ENCODE measurements around the gene ARHGAP29. TPM values are rescaled to one million over a fixed set of nuclear protein-coding genes. Genes with fewer than 3 reads are reported as not detected.

ARHGAP29 gene
- polyA plus RNA-seq, 4 donors, result 0.22 to 7.0 (median 3.6) TPM

DNA sequence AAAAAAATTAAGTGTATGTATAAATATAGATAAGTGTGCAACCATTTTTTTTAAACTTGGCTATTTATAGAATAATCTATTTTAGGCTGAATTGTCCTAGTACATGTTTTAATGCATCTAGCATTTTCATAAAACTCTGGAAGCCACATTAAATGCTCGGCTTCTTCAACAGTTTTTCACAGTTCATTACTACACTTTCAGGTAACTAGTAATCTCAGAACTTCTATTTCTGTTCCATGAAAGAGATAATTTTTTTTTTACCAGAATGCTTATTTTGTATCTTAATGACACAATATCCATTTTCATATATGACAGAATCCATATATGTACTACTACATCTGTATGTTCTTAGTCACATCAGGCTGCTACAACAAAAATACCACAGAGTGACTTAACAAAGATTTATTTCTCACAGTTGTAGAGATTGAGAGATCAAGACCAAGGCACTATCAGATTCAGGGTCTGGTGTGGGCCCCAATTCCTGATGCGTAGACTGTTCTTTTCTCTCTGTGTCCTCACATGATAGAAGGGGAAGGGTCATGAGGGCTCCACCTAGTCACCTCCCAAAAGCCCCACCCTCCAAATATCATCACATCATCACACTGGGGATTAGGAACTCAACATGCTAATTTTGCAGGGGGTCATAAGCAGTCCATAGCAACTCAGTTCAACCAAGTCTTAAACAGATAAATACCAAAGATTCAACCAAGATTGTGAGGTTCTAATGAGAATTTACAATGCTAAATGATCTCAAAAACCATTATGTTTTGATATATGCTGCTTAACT is 43.1 kb downstream of the ARHGAP29 start:
- H3K27me3 ChIP-seq (ENCODE audit: control insufficient read depth in 3 of 3, insufficient read depth in 3 of 3, low read length in 3 of 3), result no peaks in the 10 kb centered on the region
- no peak overlapping the region for H3K4me3 ChIP-seq (ENCODE audit: low read depth in 1 of 3, low read length in 3 of 3)
- no peak overlapping the region for H3K27ac ChIP-seq (ENCODE audit: low read depth in 1 of 3, low read length in 2 of 3)
- WGBS, 3 donors, result 84 to 98% (median 97%) methylated on average over 2 of the region's 2 CpGs
- FAIRE-seq (no peak), DNase-seq (no peak)
- H3K36me3 ChIP-seq (ENCODE audit: control insufficient read depth in 3 of 3, insufficient read depth in 2 of 3, low read depth in 1 of 3, low read length in 3 of 3), result no peaks in the 10 kb centered on the region
- H3K4me1 ChIP-seq (ENCODE audit: control insufficient read depth in 3 of 3, insufficient read depth in 2 of 3, low read depth in 1 of 3, low read length in 2 of 3), result no peaks in the 10 kb centered on the region
- no peaks in the 10 kb centered on the region for H3K9me3 ChIP-seq (ENCODE audit: control insufficient read depth in 2 of 2, insufficient read depth in 1 of 2, low read depth in 1 of 2, low read length in 1 of 2)

DNA sequence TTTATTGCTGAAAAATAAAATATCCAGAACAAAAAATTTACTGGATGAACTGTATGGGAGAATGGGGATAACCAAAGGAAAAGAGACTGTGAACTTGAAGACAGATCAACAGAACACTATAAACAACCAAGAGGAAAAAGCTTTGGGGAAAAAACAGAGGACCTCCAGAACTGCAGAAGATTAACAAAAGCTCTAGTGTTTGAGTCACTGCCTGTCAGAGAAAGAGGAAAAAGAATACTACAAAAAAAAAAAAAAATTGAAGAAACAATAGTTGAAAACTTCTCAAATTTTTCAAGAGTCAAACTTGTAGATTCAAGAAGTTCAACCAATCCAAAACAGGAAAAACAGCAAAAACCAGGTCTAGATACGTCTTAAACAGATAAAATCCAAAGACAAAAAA is 44.3 kb downstream of the ARHGAP29 start:
- FAIRE-seq, result no peak
- no peak overlapping the region for H3K4me3 ChIP-seq (ENCODE audit: low read depth in 1 of 3, low read length in 3 of 3)
- WGBS, 3 donors, result 73 to 81% (median 80%) methylated on average over 1 of the region's 1 CpG
- no peaks in the 10 kb centered on the region for H3K4me1 ChIP-seq (ENCODE audit: control insufficient read depth in 3 of 3, insufficient read depth in 2 of 3, low read depth in 1 of 3, low read length in 2 of 3)
- no peaks in the 10 kb centered on the region for H3K9me3 ChIP-seq (ENCODE audit: control insufficient read depth in 2 of 2, insufficient read depth in 1 of 2, low read depth in 1 of 2, low read length in 1 of 2)
- no peak overlapping the region for H3K27ac ChIP-seq (ENCODE audit: low read depth in 1 of 3, low read length in 2 of 3)
- H3K36me3 ChIP-seq (ENCODE audit: control insufficient read depth in 3 of 3, insufficient read depth in 2 of 3, low read depth in 1 of 3, low read length in 3 of 3), result no peaks in the 10 kb centered on the region
- no peaks in the 10 kb centered on the region for H3K27me3 ChIP-seq (ENCODE audit: control insufficient read depth in 3 of 3, insufficient read depth in 3 of 3, low read length in 3 of 3)
- no peak for DNase-seq

DNA sequence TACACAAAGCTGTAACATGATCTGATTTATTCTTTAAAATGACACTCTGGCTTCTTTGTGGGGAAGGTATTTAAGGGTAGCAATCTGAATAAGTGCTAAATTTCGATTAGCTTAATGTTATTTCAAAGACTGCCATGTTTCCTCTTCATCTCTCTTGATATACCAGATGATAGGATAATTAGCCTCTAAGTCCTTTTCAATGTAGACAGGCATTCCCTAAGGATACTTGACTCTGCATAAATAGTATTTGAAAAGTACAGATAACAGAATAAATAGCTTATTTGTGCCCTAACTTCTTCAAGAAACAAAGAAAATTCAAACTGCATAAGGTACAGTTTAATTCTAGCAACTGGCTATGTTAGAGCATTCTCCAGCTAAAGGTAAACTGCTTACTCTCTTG is 46.2 kb downstream of the ARHGAP29 start:
- H3K9me3 ChIP-seq (ENCODE audit: control insufficient read depth in 2 of 2, insufficient read depth in 1 of 2, low read depth in 1 of 2, low read length in 1 of 2), result no peaks in the 10 kb centered on the region
- no peaks in the 10 kb centered on the region for H3K4me1 ChIP-seq (ENCODE audit: control insufficient read depth in 3 of 3, insufficient read depth in 2 of 3, low read depth in 1 of 3, low read length in 2 of 3)
- H3K27ac ChIP-seq (ENCODE audit: low read depth in 1 of 3, low read length in 2 of 3), result no peak overlapping the region
- DNase-seq (no peak), FAIRE-seq (no peak)
- WGBS, 3 donors, result 50 to 77% (median 61%) methylated on average over 1 of the region's 1 CpG
- H3K27me3 ChIP-seq (ENCODE audit: control insufficient read depth in 3 of 3, insufficient read depth in 3 of 3, low read length in 3 of 3), result no peaks in the 10 kb centered on the region
- no peaks in the 10 kb centered on the region for H3K36me3 ChIP-seq (ENCODE audit: control insufficient read depth in 3 of 3, insufficient read depth in 2 of 3, low read depth in 1 of 3, low read length in 3 of 3)
- no peak overlapping the region for H3K4me3 ChIP-seq (ENCODE audit: low read depth in 1 of 3, low read length in 3 of 3)

DNA sequence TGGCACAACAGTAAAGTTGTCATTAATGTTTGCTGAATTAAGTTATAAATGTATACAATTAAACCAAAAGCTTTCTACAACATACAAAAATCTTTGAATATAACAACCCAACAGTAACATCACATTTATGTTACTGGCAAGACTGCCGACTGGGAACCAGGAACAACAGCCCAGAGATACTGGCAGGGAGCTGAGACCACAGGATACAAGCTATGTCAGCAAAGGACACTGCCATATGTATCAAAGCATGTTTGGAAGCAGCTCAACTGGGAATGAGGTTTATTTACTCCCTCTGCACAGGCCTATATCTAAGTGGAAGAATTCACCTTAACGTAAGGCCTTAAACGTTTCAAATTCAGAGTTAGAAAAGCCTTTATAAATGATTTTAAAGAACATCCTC is 50.4 kb downstream of the ARHGAP29 start:
- no peaks in the 10 kb centered on the region for H3K4me1 ChIP-seq (ENCODE audit: control insufficient read depth in 3 of 3, insufficient read depth in 2 of 3, low read depth in 1 of 3, low read length in 2 of 3)
- no peak for DNase-seq
- H3K36me3 ChIP-seq (ENCODE audit: control insufficient read depth in 3 of 3, insufficient read depth in 2 of 3, low read depth in 1 of 3, low read length in 3 of 3), result no peaks in the 10 kb centered on the region
- H3K27me3 ChIP-seq (ENCODE audit: control insufficient read depth in 3 of 3, insufficient read depth in 3 of 3, low read length in 3 of 3), result no peaks in the 10 kb centered on the region
- H3K27ac ChIP-seq (ENCODE audit: low read depth in 1 of 3, low read length in 2 of 3), result no peak overlapping the region
- no peak for FAIRE-seq
- WGBS, 3 donors, result 86 to 90% (median 90%) methylated on average over 3 of the region's 3 CpGs
- H3K4me3 ChIP-seq (ENCODE audit: low read depth in 1 of 3, low read length in 3 of 3), result no peak overlapping the region
- H3K9me3 ChIP-seq (ENCODE audit: control insufficient read depth in 2 of 2, insufficient read depth in 1 of 2, low read depth in 1 of 2, low read length in 1 of 2), result no peaks in the 10 kb centered on the region

DNA sequence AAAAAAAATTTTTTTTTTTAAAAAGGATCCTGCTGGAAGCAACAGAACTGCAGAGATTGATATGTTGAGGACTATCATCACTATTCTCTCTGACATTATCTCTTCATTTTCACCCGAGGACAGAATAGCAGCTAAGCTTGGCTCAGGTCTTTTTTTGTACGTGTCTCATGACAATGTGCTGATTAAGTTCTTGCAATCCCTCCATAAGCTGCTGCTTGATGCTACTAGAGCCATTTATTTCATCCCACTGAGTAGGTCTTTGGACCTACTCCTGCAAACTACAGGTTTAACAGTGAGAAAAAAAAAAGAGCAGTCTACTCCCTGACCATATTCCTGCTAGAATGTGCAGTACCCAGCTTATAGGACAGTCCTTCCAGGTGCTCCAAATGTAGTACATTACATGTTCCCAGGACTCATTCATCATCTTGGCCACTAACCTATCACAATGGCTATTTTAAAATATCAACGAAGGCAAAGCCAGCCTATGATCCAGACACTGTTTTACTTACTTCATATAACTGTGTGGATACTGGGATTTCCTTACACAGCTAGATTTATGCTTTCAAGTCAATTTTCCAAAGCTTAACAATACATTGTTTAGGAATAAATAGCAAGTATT is 54.1 kb downstream of the ARHGAP29 start:
- Histone ChIP-seq H3K4me3 (ENCODE audit: low read depth in 1 of 3, low read length in 3 of 3) (no peak overlapping the region), H3K4me1 (ENCODE audit: control insufficient read depth in 3 of 3, insufficient read depth in 2 of 3, low read depth in 1 of 3, low read length in 2 of 3) (no peaks in the 10 kb centered on the region), H3K27me3 (ENCODE audit: control insufficient read depth in 3 of 3, insufficient read depth in 3 of 3, low read length in 3 of 3) (no peaks in the 10 kb centered on the region), H3K9me3 (ENCODE audit: control insufficient read depth in 2 of 2, insufficient read depth in 1 of 2, low read depth in 1 of 2, low read length in 1 of 2) (no peaks in the 10 kb centered on the region), H3K36me3 (ENCODE audit: control insufficient read depth in 3 of 3, insufficient read depth in 2 of 3, low read depth in 1 of 3, low read length in 3 of 3) (no peaks in the 10 kb centered on the region), H3K27ac (ENCODE audit: low read depth in 1 of 3, low read length in 2 of 3) (no peak overlapping the region)
- FAIRE-seq (no peak), DNase-seq (no peak)
- WGBS, 3 donors, result 70 to 79% (median 74%) methylated on average over 3 of the region's 3 CpGs

DNA sequence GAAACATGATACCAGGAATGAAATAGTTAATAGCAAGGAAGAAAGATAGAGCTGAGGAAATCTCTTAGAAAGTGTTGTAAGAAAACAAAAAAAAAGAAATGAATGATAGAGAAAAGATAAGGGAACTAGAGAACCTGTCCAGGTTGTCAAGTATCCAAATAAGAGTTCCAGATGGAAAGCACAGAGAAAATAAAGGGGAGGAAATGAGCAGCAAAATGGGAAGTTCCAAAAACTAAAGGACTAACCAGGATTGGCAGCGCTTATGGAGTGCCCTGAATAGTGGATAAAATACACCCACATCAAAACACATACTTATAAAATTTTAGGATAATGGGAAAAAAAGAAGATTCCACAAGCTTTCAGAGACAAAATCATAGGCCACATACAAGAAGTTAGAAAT is 55.2 kb downstream of the ARHGAP29 start:
- DNase-seq (no peak), FAIRE-seq (no peak)
- no peaks in the 10 kb centered on the region for H3K36me3 ChIP-seq (ENCODE audit: control insufficient read depth in 3 of 3, insufficient read depth in 2 of 3, low read depth in 1 of 3, low read length in 3 of 3)

DNA sequence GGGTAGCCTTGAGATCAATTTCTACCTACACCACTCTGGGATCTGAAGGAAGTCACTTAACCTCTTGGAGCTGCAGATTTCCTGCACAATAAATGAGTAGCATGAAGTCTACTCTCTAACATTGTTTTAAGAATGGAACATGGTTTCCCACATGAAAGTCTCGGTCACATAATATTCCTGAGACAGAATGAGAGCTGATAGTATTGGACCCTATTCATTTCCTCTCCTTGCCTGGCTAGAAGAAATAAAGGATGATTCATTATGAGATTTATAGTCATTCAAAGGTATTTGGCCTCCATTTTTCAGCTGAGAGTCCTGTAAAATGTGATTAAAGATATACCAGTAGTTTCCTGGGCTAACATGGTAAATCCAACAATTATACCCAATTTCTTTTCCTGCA is 56.7 kb downstream of the ARHGAP29 start:
- FAIRE-seq, result no peak
- Histone ChIP-seq H3K9me3 (ENCODE audit: control insufficient read depth in 2 of 2, insufficient read depth in 1 of 2, low read depth in 1 of 2, low read length in 1 of 2) (no peaks in the 10 kb centered on the region), H3K27me3 (ENCODE audit: control insufficient read depth in 3 of 3, insufficient read depth in 3 of 3, low read length in 3 of 3) (no peaks in the 10 kb centered on the region), H3K27ac (ENCODE audit: low read depth in 1 of 3, low read length in 2 of 3) (no peak overlapping the region), H3K36me3 (ENCODE audit: control insufficient read depth in 3 of 3, insufficient read depth in 2 of 3, low read depth in 1 of 3, low read length in 3 of 3) (no peaks in the 10 kb centered on the region), H3K4me1 (ENCODE audit: control insufficient read depth in 3 of 3, insufficient read depth in 2 of 3, low read depth in 1 of 3, low read length in 2 of 3) (no peaks in the 10 kb centered on the region), H3K4me3 (ENCODE audit: low read depth in 1 of 3, low read length in 3 of 3) (no peak overlapping the region)
- 81 to 96% (median 85%) methylated on average over 1 of the region's 1 CpG for WGBS, 3 donors
- DNase-seq, result no peak

More for the DNA sequence above, 55.2 kb downstream of the ARHGAP29 start:
- Histone ChIP-seq H3K4me1 (ENCODE audit: control insufficient read depth in 3 of 3, insufficient read depth in 2 of 3, low read depth in 1 of 3, low read length in 2 of 3) (no peaks in the 10 kb centered on the region), H3K27me3 (ENCODE audit: control insufficient read depth in 3 of 3, insufficient read depth in 3 of 3, low read length in 3 of 3) (no peaks in the 10 kb centered on the region), H3K9me3 (ENCODE audit: control insufficient read depth in 2 of 2, insufficient read depth in 1 of 2, low read depth in 1 of 2, low read length in 1 of 2) (no peaks in the 10 kb centered on the region), H3K4me3 (ENCODE audit: low read depth in 1 of 3, low read length in 3 of 3) (no peak overlapping the region), H3K27ac (ENCODE audit: low read depth in 1 of 3, low read length in 2 of 3) (no peak overlapping the region)
- 89 to 93% (median 93%) methylated on average over 1 of the region's 1 CpG for WGBS, 3 donors

DNA sequence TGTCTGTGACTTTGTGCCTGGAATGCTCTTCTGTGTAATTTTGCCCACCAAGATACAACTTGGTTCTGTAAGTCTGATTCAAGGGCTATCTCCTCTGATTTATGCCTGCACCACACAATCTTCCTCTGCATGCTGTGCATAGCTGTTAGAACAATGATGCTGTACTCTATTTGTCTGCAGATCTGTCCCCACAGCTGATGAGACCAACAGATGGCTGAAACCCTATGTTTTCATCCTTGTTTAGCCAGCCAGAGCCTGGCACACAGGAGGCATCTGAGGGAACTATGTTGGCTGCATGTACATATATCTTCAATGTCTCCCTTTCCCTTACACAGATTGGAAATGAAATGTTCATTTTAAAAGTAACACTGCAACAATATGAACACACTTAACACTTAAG is 58.5 kb downstream of the ARHGAP29 start:
- peaks cover 0 to under 1% (median 0%) of the 10 kb centered on the region in 3 donors for H3K27me3 ChIP-seq (ENCODE audit: control insufficient read depth in 3 of 3, insufficient read depth in 3 of 3, low read length in 3 of 3)
- no peak for FAIRE-seq
- H3K27ac ChIP-seq (ENCODE audit: low read depth in 1 of 3, low read length in 2 of 3), result no peak overlapping the region
- H3K4me1 ChIP-seq (ENCODE audit: control insufficient read depth in 3 of 3, insufficient read depth in 2 of 3, low read depth in 1 of 3, low read length in 2 of 3), result no peaks in the 10 kb centered on the region
- DNase-seq, result no peak
- H3K36me3 ChIP-seq (ENCODE audit: control insufficient read depth in 3 of 3, insufficient read depth in 2 of 3, low read depth in 1 of 3, low read length in 3 of 3), result peaks cover 0 to 2% (median 0%) of the 10 kb centered on the region in 3 donors
- no peaks in the 10 kb centered on the region for H3K9me3 ChIP-seq (ENCODE audit: control insufficient read depth in 2 of 2, insufficient read depth in 1 of 2, low read depth in 1 of 2, low read length in 1 of 2)
- H3K4me3 ChIP-seq (ENCODE audit: low read depth in 1 of 3, low read length in 3 of 3), result no peak overlapping the region
